Retinal pigment epithelial cell (primary cell): ENCODE results near the gene ENTPD6.
"Not testable (repeated sequence)": the region's sequence is repeated elsewhere in the genome, so short reads cannot be mapped to it uniquely, and the experiment has no call there.

Experiments
- DNase-seq: peaks from one replicate; pipeline ENCODE4 v3.0.0-alpha.2; 2010; ENCODE audit warnings: low read depth
- H3K4me3 ChIP-seq: 2 replicates; pipeline ENCODE4 v1.5.1; 2011; ENCODE audit warnings: mild to moderate bottlenecking, low read length, control low read depth, moderate library complexity
- TF ChIP-seq, protein P1 (sequence below): conservative IDR thresholded peaks from 2 replicates; pipeline ENCODE4 v1.5.1; 2011; ENCODE audit warnings: low read depth, low read length, control low read depth, inconsistent platforms

Gene ENTPD6

DNA sequence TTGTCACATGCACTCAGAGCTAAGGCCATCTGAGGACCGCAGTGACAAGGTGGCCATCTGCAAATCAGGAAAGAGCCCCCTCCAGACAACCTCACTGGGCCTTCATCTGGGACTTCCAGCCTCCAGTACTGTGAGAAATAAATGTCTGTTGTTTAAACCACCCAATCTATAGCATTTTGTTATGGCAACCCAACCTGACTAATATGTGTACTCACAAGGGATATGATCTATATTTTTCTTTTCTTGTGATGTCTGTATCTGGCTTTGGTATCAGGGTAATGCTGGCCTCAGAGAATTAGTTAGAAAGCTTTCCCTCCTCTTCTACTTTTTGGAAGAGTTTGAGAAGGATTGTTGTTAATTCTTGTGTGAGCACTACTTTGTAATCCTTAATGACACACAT is 37.5 kb upstream of the ENTPD6 start:
- DNase-seq, result no peak
- no peak overlapping the region for H3K4me3 ChIP-seq
- TF ChIP-seq, protein P1, sequence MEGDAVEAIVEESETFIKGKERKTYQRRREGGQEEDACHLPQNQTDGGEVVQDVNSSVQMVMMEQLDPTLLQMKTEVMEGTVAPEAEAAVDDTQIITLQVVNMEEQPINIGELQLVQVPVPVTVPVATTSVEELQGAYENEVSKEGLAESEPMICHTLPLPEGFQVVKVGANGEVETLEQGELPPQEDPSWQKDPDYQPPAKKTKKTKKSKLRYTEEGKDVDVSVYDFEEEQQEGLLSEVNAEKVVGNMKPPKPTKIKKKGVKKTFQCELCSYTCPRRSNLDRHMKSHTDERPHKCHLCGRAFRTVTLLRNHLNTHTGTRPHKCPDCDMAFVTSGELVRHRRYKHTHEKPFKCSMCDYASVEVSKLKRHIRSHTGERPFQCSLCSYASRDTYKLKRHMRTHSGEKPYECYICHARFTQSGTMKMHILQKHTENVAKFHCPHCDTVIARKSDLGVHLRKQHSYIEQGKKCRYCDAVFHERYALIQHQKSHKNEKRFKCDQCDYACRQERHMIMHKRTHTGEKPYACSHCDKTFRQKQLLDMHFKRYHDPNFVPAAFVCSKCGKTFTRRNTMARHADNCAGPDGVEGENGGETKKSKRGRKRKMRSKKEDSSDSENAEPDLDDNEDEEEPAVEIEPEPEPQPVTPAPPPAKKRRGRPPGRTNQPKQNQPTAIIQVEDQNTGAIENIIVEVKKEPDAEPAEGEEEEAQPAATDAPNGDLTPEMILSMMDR, result no peak

DNA sequence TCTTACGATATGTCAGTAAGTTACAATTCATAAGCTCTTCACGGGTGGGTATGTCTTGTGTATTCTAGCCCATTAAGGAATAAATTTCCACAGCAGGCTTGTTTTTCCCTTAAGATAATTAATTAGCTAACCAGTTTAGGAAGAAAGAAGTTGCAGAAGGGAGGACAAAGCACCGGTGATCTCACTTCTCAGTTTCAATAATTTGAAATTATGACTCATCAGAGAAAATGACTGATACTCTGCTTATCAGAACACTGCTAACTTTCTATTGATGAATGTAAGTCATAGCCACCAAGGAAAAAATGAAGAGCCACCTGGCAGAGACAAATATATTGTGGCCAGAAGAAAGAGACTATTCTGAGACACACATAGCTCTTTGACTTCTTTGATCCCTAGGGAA is 35.0 kb upstream of the ENTPD6 start:
- no peak for DNase-seq
- no peak overlapping the region for H3K4me3 ChIP-seq
- TF ChIP-seq, protein P1, result no peak

GRCh38 chr20:25160897-25161296 is 34.6 kb upstream of the ENTPD6 start:
- DNase-seq, result no peak
- H3K4me3 ChIP-seq, result no peak overlapping the region
- TF ChIP-seq, protein P1, result no peak

GRCh38 chr20:25165128-25165527 is 30.4 kb upstream of the ENTPD6 start:
- TF ChIP-seq, protein P1, result no peak
- H3K4me3 ChIP-seq, result no peak overlapping the region
- DNase-seq, result no peak

- H3K4me3 ChIP-seq, DNase-seq: not testable (repeated sequence)
Measured at GRCh38 chr20:25166105-25166782, 29.3 kb upstream of the ENTPD6 start.

DNA sequence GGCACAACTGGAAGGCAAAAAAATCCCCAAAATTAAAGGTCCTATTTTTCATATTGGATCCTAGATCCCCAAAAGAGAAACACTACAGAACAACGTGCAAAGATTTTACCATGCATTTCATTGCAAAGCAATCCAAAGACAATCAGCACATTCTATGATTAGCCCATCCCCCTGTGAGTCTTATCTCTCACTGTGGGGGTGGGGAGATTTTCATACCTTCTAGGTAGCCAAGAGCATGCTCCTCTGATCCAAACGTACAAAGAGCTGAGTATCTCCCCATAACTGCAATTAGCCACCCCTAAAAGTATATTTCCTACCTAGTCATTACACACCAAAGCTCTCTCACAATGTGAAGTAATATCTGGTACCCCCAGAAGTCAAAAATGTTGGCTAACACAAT is 22.2 kb upstream of the ENTPD6 start:
- no peak for DNase-seq
- no peak overlapping the region for H3K4me3 ChIP-seq
- TF ChIP-seq, protein P1, result no peak

DNA sequence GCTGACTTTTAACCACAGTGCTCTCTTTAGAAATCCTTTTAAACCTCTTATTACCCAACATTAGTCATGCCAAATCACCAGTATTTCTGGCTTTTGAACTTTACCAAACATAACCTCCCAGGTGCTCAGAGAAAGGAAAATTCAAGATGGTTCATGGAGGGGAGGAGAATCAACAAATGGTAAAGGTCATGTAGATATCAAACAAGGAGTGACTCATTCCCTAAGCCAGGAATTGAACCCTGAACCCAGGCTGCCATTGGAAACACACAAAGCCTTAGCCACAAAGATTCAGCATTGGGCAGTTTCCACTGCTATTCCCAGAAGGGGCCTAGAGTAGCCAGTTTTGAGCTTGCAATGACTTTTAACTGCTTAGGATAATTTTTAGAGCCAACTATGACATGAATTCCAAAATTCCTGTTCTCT is 21.6 kb upstream of the ENTPD6 start:
- no peak overlapping the region for H3K4me3 ChIP-seq
- TF ChIP-seq, protein P1, result no peak
- no peak for DNase-seq
